OCI-LY3 (cell line): ENCODE results near the gene FASTK.

ENCODE experiments used
- H2AFZ ChIP-seq: fragments of 200-600, 300-600 bp; shearing (Covaris generic); 2 replicates; pipeline ENCODE4 v1.6.0; 2014; ENCODE audit warnings: antibody characterized with exemption, low read depth, low read length
- H3K27ac ChIP-seq: fragments of 200-600, 300-600 bp; sonication (generic); 2 replicates; pipeline ENCODE4 v1.5.1; 2014; ENCODE audit warnings: mild to moderate bottlenecking, low read length, moderate library complexity, mixed read lengths
- H3K27me3 ChIP-seq: fragments of 200-600, 300-600 bp; sonication (generic); 2 replicates; pipeline ENCODE4 v1.6.1; 2014; ENCODE audit warnings: low read depth, low read length, mixed read lengths
- H3K36me3 ChIP-seq: fragments of 200-600, 300-600 bp; sonication (generic); replicated peaks from 2 replicates; pipeline ENCODE3; 2014; ENCODE audit warnings: low read depth, low read length, mixed read lengths
- H3K4me1 ChIP-seq: fragments of 300-600, 200-600 bp; sonication (generic); 2 replicates; pipeline ENCODE4 v1.6.1; 2014; ENCODE audit warnings: low read length, mixed read lengths
- H3K4me2 ChIP-seq: fragments of 200-600, 300-600 bp; sonication (generic); 2 replicates; pipeline ENCODE4 v1.6.1; 2014; ENCODE audit warnings: low read length, mixed read lengths
- H3K4me3 ChIP-seq: fragments of 300-600, 200-600 bp; sonication (generic); 2 replicates; pipeline ENCODE4 v1.5.1; 2014; ENCODE audit warnings: antibody characterized with exemption, mild to moderate bottlenecking, low read length, moderate library complexity
- H3K79me2 ChIP-seq: fragments of 300-600, 200-600 bp; shearing (Covaris generic); 2 replicates; pipeline ENCODE4 v1.6.1; 2014; ENCODE audit warnings: mild to moderate bottlenecking, low read length, mixed read lengths
- H3K9ac ChIP-seq: fragments of 300-600, 200-600 bp; shearing (Covaris generic); 2 replicates; pipeline ENCODE4 v1.6.0; 2014; ENCODE audit warnings: mild to moderate bottlenecking, low read length, moderate library complexity
- H3K9me3 ChIP-seq: fragments of 200-600, 300-600 bp; shearing (Covaris generic); 2 replicates; pipeline ENCODE4 v1.6.1; 2014; ENCODE audit warnings: low read length, mixed read lengths; ENCODE audit not compliant: insufficient read depth
- H4K20me1 ChIP-seq: fragments of 200-600, 300-600 bp; sonication (generic); 2 replicates; pipeline ENCODE4 v1.6.1; 2016; ENCODE audit warnings: low read length, mixed read lengths; ENCODE audit not compliant: insufficient read depth
- CTCF ChIP-seq: fragments of 200-600, 300-600 bp; sonication (generic); IDR thresholded peaks from 2 replicates; pipeline ENCODE4 v1.5.1; 2014; ENCODE audit warnings: antibody characterized with exemption, low read length, low read depth
- EZH2phosphoT487 ChIP-seq: fragments of 200-600 bp; shearing (Covaris generic); IDR thresholded peaks from 2 replicates; pipeline ENCODE4 v1.6.1; 2018; ENCODE audit warnings: antibody characterized with exemption, mixed run types, low read depth

Gene FASTK

GRCh38 chr7:151104411-151105235 is 24.0 kb upstream of the FASTK start:
- Histone ChIP-seq H3K9ac (no peak overlapping the region), H4K20me1 (peaks cover 49% of the 10 kb centered on the region), H3K36me3 (no peaks in the 10 kb centered on the region), H2AFZ (no peak overlapping the region), H3K79me2 (peaks cover 32% of the 10 kb centered on the region), H3K4me3 (no peak overlapping the region), H3K27me3 (no peaks in the 10 kb centered on the region), H3K9me3 (no peaks in the 10 kb centered on the region), H3K27ac (no peak overlapping the region), H3K4me2 (no peak overlapping the region), H3K4me1 (no peaks in the 10 kb centered on the region)
- no peak for TF ChIP-seq CTCF
- no peak for TF ChIP-seq EZH2phosphoT487

GRCh38 chr7:151103973-151104372 is 23.4 kb upstream of the FASTK start:
- no peak for TF ChIP-seq EZH2phosphoT487
- no peak for TF ChIP-seq CTCF
- H3K79me2 ChIP-seq: peaks cover 37% of the 10 kb centered on the region
- no peaks in the 10 kb centered on the region for H3K9me3 ChIP-seq
- H3K36me3 ChIP-seq: no peaks in the 10 kb centered on the region
- no peak overlapping the region for H3K4me3 ChIP-seq
- no peak overlapping the region for H3K4me2 ChIP-seq
- H3K27ac ChIP-seq: no peak overlapping the region
- H2AFZ ChIP-seq: no peak overlapping the region
- no peak overlapping the region for H3K9ac ChIP-seq
- no peaks in the 10 kb centered on the region for H3K27me3 ChIP-seq
- peaks cover 50% of the 10 kb centered on the region for H4K20me1 ChIP-seq
- H3K4me1 ChIP-seq: no peaks in the 10 kb centered on the region

GRCh38 chr7:151102991-151103390 is 22.4 kb upstream of the FASTK start:
- H4K20me1 ChIP-seq: peaks cover 50% of the 10 kb centered on the region
- no peaks in the 10 kb centered on the region for H3K27me3 ChIP-seq
- H3K27ac ChIP-seq: no peak overlapping the region
- no peaks in the 10 kb centered on the region for H3K4me1 ChIP-seq
- no peak overlapping the region for H3K9ac ChIP-seq
- peaks cover 40% of the 10 kb centered on the region for H3K79me2 ChIP-seq
- TF ChIP-seq CTCF (no peak), EZH2phosphoT487 (no peak)
- no peaks in the 10 kb centered on the region for H3K36me3 ChIP-seq
- H3K9me3 ChIP-seq: no peaks in the 10 kb centered on the region
- no peak overlapping the region for H2AFZ ChIP-seq
- H3K4me3 ChIP-seq: no peak overlapping the region
- no peak overlapping the region for H3K4me2 ChIP-seq

GRCh38 chr7:151101621-151102396 is 21.2 kb upstream of the FASTK start:
- H3K9me3 ChIP-seq: no peaks in the 10 kb centered on the region
- peaks cover 48% of the 10 kb centered on the region for H3K79me2 ChIP-seq
- H3K4me2 ChIP-seq: no peak overlapping the region
- H3K9ac ChIP-seq: no peak overlapping the region
- H4K20me1 ChIP-seq: peaks cover 45% of the 10 kb centered on the region
- no peak overlapping the region for H3K27ac ChIP-seq
- TF ChIP-seq EZH2phosphoT487: no peak
- TF ChIP-seq CTCF: no peak
- H2AFZ ChIP-seq: no peak overlapping the region
- H3K4me1 ChIP-seq: no peaks in the 10 kb centered on the region
- no peak overlapping the region for H3K4me3 ChIP-seq
- H3K27me3 ChIP-seq: no peaks in the 10 kb centered on the region
- no peaks in the 10 kb centered on the region for H3K36me3 ChIP-seq
